Stimulated activated memory B cell treated with anti-CD40 and anti-IgM and Interleukin-4, amounts not matched to agents 10 μg/mL and 1 μg/mL and 100 μg/mL, for 72 hours (primary cell): ENCODE data around the gene NKAIN2.
"Not testable (repeated sequence)": the region's sequence is repeated elsewhere in the genome, so short reads cannot be mapped to it uniquely, and the experiment has no call there.

ENCODE experiments used
- ATAC-seq: fragments of 150-1000 bp; cut with Tn5 transposase; 2 replicates; pipeline ENCODE4 v1.10.0; 2021
- H3K27ac Mint-ChIP-seq: one replicate; pipeline ENCODE4 v1.8.0; 2022; ENCODE audit warnings: mild to moderate bottlenecking, mixed read lengths
- H3K27me3 Mint-ChIP-seq: one replicate; pipeline ENCODE4 v1.8.0; 2022; ENCODE audit warnings: mixed read lengths
- H3K36me3 Mint-ChIP-seq: one replicate; pipeline ENCODE4 v1.8.0; 2022; ENCODE audit warnings: mixed read lengths
- H3K4me1 Mint-ChIP-seq: one replicate; pipeline ENCODE4 v1.8.0; 2022; ENCODE audit warnings: mixed read lengths
- H3K4me3 Mint-ChIP-seq: one replicate; pipeline ENCODE4 v1.8.0; 2022; ENCODE audit warnings: mild to moderate bottlenecking, moderate library complexity, mixed read lengths
- H3K9me3 Mint-ChIP-seq: one replicate; pipeline ENCODE4 v1.8.0; 2022; ENCODE audit warnings: mixed read lengths

The NKAIN2 gene

DNA sequence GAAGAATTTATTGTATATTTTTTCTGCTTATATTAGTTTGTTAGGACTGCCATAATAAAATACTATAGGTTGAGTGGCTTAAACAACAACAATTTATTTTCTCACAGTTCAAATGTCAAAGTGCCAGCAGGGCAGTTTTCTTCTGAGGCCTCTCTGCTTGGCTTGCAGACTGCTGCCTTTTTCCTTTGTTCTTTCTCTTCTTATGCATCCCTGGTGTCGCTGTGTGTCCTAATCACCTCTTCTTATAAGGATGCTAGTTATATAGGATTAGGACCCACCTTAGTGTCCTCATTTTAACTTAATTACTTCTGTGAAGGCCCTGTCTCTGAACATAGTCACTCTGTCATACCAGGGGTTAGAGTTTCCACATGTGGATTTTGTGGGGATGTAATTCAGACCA, 354.4 kb downstream of the NKAIN2 start:
- Mint-ChIP-seq H3K27me3 (no peaks in the 10 kb centered on the region), H3K4me3 (no peak overlapping the region), H3K36me3 (no peaks in the 10 kb centered on the region), H3K4me1 (no peaks in the 10 kb centered on the region), H3K9me3 (peaks cover 9% of the 10 kb centered on the region), H3K27ac (no peak overlapping the region)
- ATAC-seq, result no peak

DNA sequence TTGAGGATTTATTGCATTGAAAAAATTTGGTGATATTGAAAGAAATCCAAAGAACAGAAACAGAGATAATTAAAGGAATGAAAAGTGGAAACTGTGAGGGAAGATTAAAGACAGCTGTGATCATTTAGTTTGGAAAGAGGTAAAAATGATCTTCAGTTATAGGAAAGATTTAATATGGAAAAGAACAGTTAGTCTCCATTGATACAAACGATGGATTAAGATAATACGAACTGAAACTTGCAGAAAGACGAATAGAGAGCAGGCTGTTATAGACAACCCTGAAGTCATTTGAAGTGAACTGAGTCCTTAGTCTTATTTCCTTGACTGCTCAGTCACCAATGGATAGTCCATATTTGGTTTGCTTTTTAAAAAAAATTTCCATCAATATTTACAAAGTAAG, 360.0 kb downstream of the NKAIN2 start:
- Mint-ChIP-seq H3K9me3 (peaks cover 9% of the 10 kb centered on the region), H3K4me1 (no peaks in the 10 kb centered on the region), H3K36me3 (no peaks in the 10 kb centered on the region), H3K27me3 (no peaks in the 10 kb centered on the region), H3K27ac (no peak overlapping the region), H3K4me3 (no peak overlapping the region)
- no peak for ATAC-seq

DNA sequence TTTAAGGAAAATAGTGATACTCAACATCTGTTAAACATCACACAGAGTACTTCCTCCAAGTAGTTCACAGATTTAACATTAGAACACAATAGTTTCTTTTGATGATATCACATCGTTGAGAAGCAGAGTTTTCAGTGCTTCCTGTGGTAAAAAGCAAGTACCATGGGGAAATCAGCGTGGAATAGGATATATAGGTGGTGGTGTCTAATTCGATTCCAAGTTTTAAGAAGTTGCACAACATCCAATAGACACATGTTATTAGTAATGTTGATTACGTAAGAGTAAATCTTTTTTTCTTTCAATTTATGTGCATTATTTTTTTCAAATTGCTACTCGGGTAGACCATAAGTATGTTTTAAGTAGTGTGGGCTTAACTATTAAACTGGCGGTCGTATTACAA, 360.7 kb downstream of the NKAIN2 start:
- peaks cover 9% of the 10 kb centered on the region for H3K9me3 Mint-ChIP-seq
- H3K4me3 Mint-ChIP-seq, result no peak overlapping the region
- no peaks in the 10 kb centered on the region for H3K36me3 Mint-ChIP-seq
- H3K4me1 Mint-ChIP-seq, result no peaks in the 10 kb centered on the region
- ATAC-seq, result no peak
- H3K27ac Mint-ChIP-seq, result no peak overlapping the region
- H3K27me3 Mint-ChIP-seq, result no peaks in the 10 kb centered on the region

DNA sequence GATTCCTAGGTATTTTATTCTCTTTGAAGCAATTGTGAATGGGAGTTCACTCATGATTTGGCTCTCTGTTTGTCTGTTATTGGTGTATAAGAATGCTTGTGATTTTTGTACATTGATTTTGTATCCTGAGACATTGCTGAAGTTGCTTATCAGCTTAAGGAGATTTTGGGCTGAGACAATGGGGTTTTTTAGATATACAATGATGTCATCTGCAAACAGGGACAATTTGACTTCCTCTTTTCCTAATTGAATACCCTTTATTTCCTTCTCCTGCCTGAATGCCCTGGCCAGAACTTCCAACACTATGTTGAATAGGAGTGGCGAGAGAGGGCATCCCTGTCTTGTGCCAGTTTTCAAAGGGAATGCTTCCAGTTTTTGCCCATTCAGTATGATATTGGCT, 363.6 kb downstream of the NKAIN2 start:
- H3K27ac Mint-ChIP-seq, H3K9me3 Mint-ChIP-seq, H3K4me1 Mint-ChIP-seq, H3K36me3 Mint-ChIP-seq, H3K4me3 Mint-ChIP-seq, ATAC-seq, H3K27me3 Mint-ChIP-seq: not testable (repeated sequence)

DNA sequence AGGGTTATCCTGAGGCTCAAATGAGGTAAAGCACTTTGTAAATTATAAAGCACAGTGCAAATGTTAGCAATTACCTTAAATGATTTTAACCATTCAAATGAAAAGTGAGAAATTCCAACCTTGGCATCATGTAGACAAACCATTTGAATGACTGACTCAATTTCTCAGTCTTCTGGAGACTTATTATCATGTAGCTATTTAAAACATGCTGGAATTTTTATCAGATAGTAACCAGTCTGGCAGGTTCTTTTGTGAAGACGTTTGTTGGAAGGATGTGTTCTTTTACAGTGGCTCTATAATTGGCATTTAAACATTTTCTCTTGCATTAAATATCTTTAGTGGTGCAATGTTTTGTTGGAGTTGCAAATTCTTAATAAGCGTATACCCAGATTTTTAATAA, 386.6 kb downstream of the NKAIN2 start:
- Mint-ChIP-seq H3K9me3 (peaks cover 6% of the 10 kb centered on the region), H3K27ac (no peak overlapping the region), H3K36me3 (no peaks in the 10 kb centered on the region), H3K4me3 (no peak overlapping the region), H3K27me3 (no peaks in the 10 kb centered on the region), H3K4me1 (no peaks in the 10 kb centered on the region)
- ATAC-seq, result no peak

DNA sequence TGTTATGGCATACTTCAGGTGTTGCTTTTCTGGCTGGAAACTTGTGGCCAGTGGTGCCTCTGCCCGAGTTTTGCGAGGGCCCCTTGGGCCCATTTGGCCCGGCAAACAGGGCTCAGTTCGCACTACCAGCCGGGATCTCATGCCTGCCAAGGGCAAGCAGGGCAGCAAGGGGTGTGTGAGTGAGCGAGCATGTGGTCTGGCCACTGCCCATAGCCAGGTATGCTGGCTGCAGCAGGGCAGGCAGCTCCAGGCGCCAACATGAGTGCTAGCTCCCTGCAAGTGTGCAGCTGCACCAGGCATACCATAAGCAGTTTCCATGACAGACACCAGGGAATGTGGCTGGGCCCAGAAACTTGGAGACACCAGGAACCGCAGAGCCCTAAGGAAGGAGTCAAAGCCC, 389.5 kb downstream of the NKAIN2 start:
- Mint-ChIP-seq H3K9me3 (no peaks in the 10 kb centered on the region), H3K27ac (no peak overlapping the region), H3K36me3 (no peaks in the 10 kb centered on the region), H3K4me1 (no peaks in the 10 kb centered on the region), H3K27me3 (no peaks in the 10 kb centered on the region), H3K4me3 (no peak overlapping the region)
- no peak for ATAC-seq

DNA sequence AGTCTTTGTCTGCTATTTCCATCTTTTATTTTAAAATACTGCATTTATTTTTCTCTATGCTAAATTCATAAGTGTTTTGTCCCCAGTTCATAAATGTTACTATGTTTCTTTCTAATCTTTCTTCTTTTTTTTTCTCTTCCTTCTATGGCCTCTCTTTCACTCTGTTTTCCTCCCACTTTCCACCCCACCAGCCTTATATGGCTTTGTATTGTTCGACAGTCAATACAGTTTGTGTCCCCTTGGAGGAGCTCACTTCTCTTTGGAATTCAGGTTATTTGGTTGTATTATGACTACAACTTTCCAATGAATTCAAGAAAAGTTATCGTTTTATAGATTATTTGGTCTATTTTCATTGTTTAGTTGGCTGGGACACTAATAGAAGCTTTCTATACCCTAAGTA, 393.5 kb downstream of the NKAIN2 start:
- no peaks in the 10 kb centered on the region for H3K36me3 Mint-ChIP-seq
- H3K27ac Mint-ChIP-seq, result no peak overlapping the region
- H3K27me3 Mint-ChIP-seq, result no peaks in the 10 kb centered on the region
- no peak for ATAC-seq
- no peaks in the 10 kb centered on the region for H3K4me1 Mint-ChIP-seq
- no peak overlapping the region for H3K4me3 Mint-ChIP-seq
- no peaks in the 10 kb centered on the region for H3K9me3 Mint-ChIP-seq

DNA sequence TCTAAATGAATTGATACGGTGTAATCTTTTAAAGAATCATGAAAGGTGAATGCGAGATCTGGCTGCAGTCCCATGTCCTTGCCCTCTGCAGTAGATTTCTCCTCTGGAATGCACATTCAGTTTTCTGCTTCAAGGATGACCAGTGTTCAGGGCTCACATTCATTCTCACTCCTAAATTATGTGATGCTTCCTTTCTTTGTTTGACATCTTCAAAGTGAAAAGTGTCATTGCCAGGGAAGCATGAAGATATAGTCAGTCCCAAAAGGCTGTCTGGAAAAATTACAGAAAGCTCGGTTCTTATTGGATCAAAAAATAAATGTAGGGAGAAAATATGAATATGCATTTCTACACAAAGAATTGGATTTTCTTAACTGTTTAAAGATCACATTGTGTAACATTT, 395.6 kb downstream of the NKAIN2 start:
- H3K4me1 Mint-ChIP-seq, result no peaks in the 10 kb centered on the region
- H3K4me3 Mint-ChIP-seq, result no peak overlapping the region
- H3K27ac Mint-ChIP-seq, result no peak overlapping the region
- ATAC-seq, result no peak
- no peaks in the 10 kb centered on the region for H3K27me3 Mint-ChIP-seq
- H3K9me3 Mint-ChIP-seq, result no peaks in the 10 kb centered on the region
- H3K36me3 Mint-ChIP-seq, result no peaks in the 10 kb centered on the region

DNA sequence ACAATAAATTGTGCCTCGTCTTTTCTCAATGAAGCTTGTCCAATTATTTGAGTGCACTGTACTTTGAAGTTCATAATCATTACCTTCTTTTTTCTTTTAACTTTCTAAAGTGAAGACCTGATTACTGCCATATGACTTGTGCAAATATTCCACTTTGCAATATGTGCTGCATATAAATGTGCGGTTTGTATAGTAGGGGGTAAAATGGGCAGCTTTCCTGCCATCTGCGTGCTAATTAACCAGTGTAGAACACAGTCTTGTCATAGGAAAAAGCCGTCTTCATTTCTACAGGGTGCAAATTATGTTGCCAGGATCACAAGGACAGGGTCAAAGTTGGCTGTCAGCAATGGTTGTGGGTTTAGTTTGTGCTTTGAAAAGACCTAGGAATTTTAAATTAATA, 397.0 kb downstream of the NKAIN2 start:
- no peaks in the 10 kb centered on the region for H3K9me3 Mint-ChIP-seq
- no peaks in the 10 kb centered on the region for H3K4me1 Mint-ChIP-seq
- ATAC-seq, result no peak
- H3K27ac Mint-ChIP-seq, result no peak overlapping the region
- no peaks in the 10 kb centered on the region for H3K36me3 Mint-ChIP-seq
- no peaks in the 10 kb centered on the region for H3K27me3 Mint-ChIP-seq
- no peak overlapping the region for H3K4me3 Mint-ChIP-seq

DNA sequence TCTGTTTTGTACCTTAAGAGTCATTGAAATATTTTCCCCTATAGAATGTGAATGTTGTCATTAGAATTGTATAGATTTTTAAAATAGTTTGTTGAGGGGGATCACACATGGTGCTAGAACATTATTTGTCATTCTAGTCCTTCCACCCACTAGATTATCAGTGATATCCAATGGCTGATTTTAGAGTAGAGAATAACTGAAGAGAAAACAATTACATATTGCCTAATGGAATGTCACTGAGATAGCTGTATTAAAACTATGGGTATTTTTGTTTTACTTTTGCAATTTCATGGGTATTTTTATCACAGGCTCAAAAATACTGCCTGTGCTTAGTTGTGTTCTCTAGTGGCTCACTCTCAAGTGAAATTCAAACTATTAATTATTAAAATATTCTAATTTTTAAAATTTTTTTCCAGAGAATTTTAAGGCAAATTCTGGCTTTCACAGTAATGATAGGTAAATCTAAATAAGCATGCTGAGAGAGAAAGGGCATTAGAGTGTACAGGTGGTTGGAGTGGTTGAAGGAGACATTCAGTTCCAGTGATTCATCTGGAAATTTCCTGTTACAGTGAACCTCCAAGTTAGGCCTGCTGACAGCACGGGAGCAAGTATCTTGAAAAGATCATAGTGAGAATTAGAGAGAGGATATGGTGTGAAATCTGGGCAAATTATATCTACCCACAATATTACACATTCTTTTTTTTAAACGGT, 399.6 kb downstream of the NKAIN2 start:
- no peaks in the 10 kb centered on the region for H3K4me1 Mint-ChIP-seq
- no peak overlapping the region for H3K4me3 Mint-ChIP-seq
- no peak for ATAC-seq
- H3K27ac Mint-ChIP-seq, result no peak overlapping the region
- H3K36me3 Mint-ChIP-seq, result no peaks in the 10 kb centered on the region
- H3K9me3 Mint-ChIP-seq, result no peaks in the 10 kb centered on the region
- no peaks in the 10 kb centered on the region for H3K27me3 Mint-ChIP-seq

DNA sequence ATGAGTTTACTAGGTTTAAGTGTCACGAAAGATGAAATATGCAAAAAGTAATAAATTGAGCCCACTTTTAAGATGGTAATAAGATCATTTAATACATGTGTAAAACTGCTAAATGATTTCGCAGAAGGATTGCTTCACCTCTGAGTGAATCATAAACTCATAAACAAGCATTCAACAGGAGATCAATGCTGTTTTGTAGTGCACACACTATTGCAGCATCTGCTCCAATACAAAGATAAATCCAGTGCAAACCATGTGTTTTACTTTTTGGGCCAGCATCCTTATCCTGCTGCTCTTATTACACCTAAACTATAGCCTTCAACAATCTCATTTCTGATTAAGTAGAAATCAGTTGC, 400.1 kb downstream of the NKAIN2 start:
- ATAC-seq, result no peak
- no peaks in the 10 kb centered on the region for H3K4me1 Mint-ChIP-seq
- no peaks in the 10 kb centered on the region for H3K9me3 Mint-ChIP-seq
- no peak overlapping the region for H3K4me3 Mint-ChIP-seq
- H3K27ac Mint-ChIP-seq, result no peak overlapping the region
- H3K36me3 Mint-ChIP-seq, result no peaks in the 10 kb centered on the region
- no peaks in the 10 kb centered on the region for H3K27me3 Mint-ChIP-seq

DNA sequence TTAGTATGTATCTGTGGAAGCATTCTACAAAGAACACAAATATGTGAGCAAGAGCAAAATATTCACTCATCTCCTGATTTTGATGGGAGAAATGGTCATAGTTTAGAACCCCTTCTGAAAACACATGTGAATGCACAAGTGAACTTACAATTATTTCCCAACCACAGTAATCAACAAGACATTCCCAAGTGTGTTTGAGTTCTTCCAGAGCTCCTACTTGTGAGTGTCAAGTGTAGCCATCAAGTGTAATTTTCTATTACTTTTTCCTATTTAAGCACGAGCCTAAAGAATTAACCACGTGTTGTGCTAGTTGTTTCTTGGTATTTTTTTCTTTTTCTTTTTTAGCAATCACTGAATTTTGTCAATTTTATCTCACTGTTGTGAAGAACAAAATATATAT, 402.3 kb downstream of the NKAIN2 start:
- no peak overlapping the region for H3K27ac Mint-ChIP-seq
- no peak for ATAC-seq
- H3K27me3 Mint-ChIP-seq, result no peaks in the 10 kb centered on the region
- no peak overlapping the region for H3K4me3 Mint-ChIP-seq
- no peaks in the 10 kb centered on the region for H3K9me3 Mint-ChIP-seq
- no peaks in the 10 kb centered on the region for H3K36me3 Mint-ChIP-seq
- H3K4me1 Mint-ChIP-seq, result no peaks in the 10 kb centered on the region

DNA sequence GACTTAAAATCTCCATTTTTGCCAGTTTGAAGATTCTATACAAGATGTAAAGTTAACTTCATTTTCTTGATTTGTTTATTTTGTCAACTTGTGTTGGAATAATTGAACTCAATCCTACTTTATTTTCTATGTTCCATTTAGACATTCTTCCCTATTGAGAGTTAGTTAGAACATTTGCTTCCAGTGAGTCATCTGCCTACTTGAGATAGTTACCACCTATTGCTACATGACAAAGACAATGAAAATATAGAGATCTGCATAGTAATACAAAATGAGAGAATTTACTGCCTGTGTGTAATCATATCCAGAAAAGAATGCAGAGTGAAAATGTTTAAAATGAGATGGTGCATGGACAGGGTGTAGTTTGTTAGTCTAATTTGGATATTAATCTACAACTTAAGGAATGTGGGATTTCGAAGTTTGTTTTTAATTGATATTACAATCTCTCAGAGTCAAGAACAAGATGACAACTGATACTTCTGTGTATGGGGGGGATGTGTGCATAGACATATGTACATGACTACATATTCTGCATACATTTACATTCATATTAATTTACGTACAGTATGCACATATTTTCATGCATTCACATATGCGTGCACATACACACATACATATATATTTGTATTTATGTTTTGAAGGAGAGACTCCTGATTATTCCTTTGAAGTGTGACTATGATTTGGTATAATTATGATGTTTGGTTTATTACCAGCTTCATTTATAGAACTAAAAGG, 420.1 kb downstream of the NKAIN2 start:
- ATAC-seq, result no peak
- Mint-ChIP-seq H3K4me3 (no peak overlapping the region), H3K27ac (no peak overlapping the region), H3K9me3 (peaks cover 11% of the 10 kb centered on the region), H3K4me1 (no peaks in the 10 kb centered on the region), H3K27me3 (no peaks in the 10 kb centered on the region), H3K36me3 (no peaks in the 10 kb centered on the region)

DNA sequence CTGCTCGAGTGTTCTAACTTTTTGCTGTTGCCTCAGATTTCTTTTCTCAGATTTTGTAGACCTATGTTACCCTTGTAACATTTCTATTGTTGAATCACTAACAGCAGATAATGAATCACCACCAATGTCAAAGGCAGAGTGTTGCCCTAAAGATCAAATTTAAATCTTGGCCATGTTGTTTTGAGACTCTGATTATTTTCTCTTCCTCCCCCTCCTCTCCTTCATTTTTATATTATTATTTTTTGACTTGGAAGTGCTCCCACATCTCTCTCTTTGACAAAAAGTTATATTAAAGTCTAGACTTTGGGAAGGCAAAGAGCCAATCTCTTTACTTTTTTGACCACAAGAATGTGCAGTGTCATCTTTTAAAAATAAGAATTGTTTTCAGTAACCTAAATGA, 422.7 kb downstream of the NKAIN2 start:
- ATAC-seq, result no peak
- H3K4me3 Mint-ChIP-seq, result no peak overlapping the region
- H3K4me1 Mint-ChIP-seq, result no peaks in the 10 kb centered on the region
- no peaks in the 10 kb centered on the region for H3K27me3 Mint-ChIP-seq
- no peak overlapping the region for H3K27ac Mint-ChIP-seq
- no peaks in the 10 kb centered on the region for H3K36me3 Mint-ChIP-seq
- H3K9me3 Mint-ChIP-seq, result peaks cover 16% of the 10 kb centered on the region

DNA sequence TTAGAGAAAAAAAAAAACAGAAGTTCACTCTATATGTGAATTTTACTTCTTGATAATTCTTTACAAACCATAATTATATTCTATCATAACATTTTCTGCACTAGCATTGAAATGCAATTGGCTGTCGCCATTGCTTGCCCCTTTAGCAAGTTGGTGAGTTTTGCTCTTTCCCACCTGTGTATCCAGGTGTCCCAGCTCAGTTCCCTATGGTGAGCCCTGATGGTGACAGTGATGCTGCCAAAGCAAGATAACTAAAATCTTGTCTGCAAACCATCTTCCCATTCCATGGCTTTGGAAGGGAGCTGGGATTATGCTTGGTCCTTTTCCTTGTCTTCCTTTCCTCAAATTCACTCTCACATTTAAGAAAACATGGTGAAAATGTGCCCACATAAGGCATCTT, 429.6 kb downstream of the NKAIN2 start:
- no peaks in the 10 kb centered on the region for H3K36me3 Mint-ChIP-seq
- H3K9me3 Mint-ChIP-seq, result peaks cover 7% of the 10 kb centered on the region
- no peak for ATAC-seq
- H3K27me3 Mint-ChIP-seq, result no peaks in the 10 kb centered on the region
- no peak overlapping the region for H3K27ac Mint-ChIP-seq
- no peaks in the 10 kb centered on the region for H3K4me1 Mint-ChIP-seq
- H3K4me3 Mint-ChIP-seq, result no peak overlapping the region

DNA sequence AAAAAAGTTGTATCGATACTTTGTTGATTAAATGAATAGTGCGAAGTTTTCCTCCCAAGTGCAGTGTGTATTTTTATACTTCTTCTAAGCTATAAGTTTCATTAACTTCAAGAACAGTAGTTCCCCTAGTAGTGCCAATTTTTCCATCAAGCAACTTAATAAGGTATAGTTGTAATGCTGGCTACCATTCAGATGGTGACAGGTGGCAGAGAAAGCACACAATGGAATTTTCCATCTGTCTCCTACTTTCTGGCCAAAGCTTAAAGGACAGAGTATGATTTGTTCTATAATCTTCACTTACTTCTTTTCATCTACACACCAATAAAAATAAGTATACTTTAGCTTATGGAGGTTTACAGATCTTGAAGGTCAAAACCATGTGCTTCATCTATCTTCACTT, 431.1 kb downstream of the NKAIN2 start:
- no peaks in the 10 kb centered on the region for H3K27me3 Mint-ChIP-seq

More for the DNA sequence above, 431.1 kb downstream of the NKAIN2 start:
- Mint-ChIP-seq H3K27ac (no peak overlapping the region), H3K9me3 (peaks cover 6% of the 10 kb centered on the region), H3K36me3 (no peaks in the 10 kb centered on the region), H3K4me3 (no peak overlapping the region), H3K4me1 (no peaks in the 10 kb centered on the region)
- no peak for ATAC-seq
